H1 (cell line): Measurements from ENCODE around the gene RAPGEF5.

ENCODE experiments used
- BCL11A ChIP-seq, 2 experiments: IDR thresholded peaks; one replicate each; pipeline ENCODE4 v1.6.1; 2011; ENCODE audit warnings: low read depth in 2 of 2, low read length in 2 of 2, mild to moderate bottlenecking in 2 of 2
- EP300 ChIP-seq, 2 experiments: IDR thresholded peaks; 1 replicate in 1 of 2; 2 replicates in 1 of 2; pipeline ENCODE4 v1.6.1; 2011 to 2012; ENCODE audit warnings: low read depth in 2 of 2, low read length in 2 of 2, mild to moderate bottlenecking in 2 of 2, borderline replicate concordance in 1 of 2, inconsistent platforms in 1 of 2, moderate library complexity in 1 of 2
- EZH2 ChIP-seq: fragments of 200-600 bp; sonication (generic); IDR thresholded peaks from 2 replicates; pipeline ENCODE4 v1.7.1; 2012; ENCODE audit warnings: low read depth, mild to moderate bottlenecking, moderate library complexity, low read length, inconsistent platforms; ENCODE audit not compliant: severe bottlenecking
- HDAC6 ChIP-seq: IDR thresholded peaks from one replicate; pipeline ENCODE4 v1.7.1; 2012; ENCODE audit warnings: low read depth, mild to moderate bottlenecking, inconsistent platforms, low read length, moderate library complexity
- JUN ChIP-seq: IDR thresholded peaks from 2 replicates; pipeline ENCODE4 v1.6.1; 2011; ENCODE audit warnings: low read depth, mild to moderate bottlenecking, improper control_type of control experiment, low read length
- KDM1A ChIP-seq: fragments of 200-600, 300-600 bp; sonication (generic); IDR thresholded peaks from 2 replicates; pipeline ENCODE4 v1.7.1; 2016; ENCODE audit warnings: mild to moderate bottlenecking, low read length, borderline replicate concordance
- NRF1 ChIP-seq: IDR thresholded peaks from 2 replicates; pipeline ENCODE4 v1.6.1; 2011; ENCODE audit warnings: mild to moderate bottlenecking, low read depth, low read length, improper control_type of control experiment
- POLR2A ChIP-seq, 2 experiments: IDR thresholded peaks; 1 replicate in 1 of 2; 2 replicates in 1 of 2; pipeline ENCODE4 v1.6.1; 2011; ENCODE audit warnings: low read depth in 2 of 2, low read length in 2 of 2, mild to moderate bottlenecking in 2 of 2; ENCODE audit errors: control extremely low read depth in 1 of 2
- RAD21 ChIP-seq, 2 experiments: IDR thresholded peaks in 1 of 2; conservative IDR thresholded peaks in 1 of 2; 2 replicates each; pipeline ENCODE4 v1.6.1; 2011; ENCODE audit warnings: low read depth in 2 of 2, low read length in 2 of 2, improper control_type of control experiment in 1 of 2, inconsistent platforms in 1 of 2, mild to moderate bottlenecking in 1 of 2, moderate library complexity in 1 of 2
- RFX5 ChIP-seq: IDR thresholded peaks from 2 replicates; pipeline ENCODE4 v1.6.1; 2011; ENCODE audit warnings: low read depth, low read length, improper control_type of control experiment, borderline replicate concordance
- SP1 ChIP-seq: IDR thresholded peaks from 2 replicates; pipeline ENCODE4 v1.6.1; 2011; ENCODE audit warnings: low read depth, low read length
- SP2 ChIP-seq: IDR thresholded peaks from 2 replicates; pipeline ENCODE4 v1.6.1; 2012; ENCODE audit warnings: mild to moderate bottlenecking, low read length, inconsistent platforms
- TF ChIP-seq, protein P1 (sequence below): IDR thresholded peaks from 2 replicates; pipeline ENCODE4 v1.6.1; 2011; ENCODE audit warnings: low read depth, mild to moderate bottlenecking, low read length; ENCODE audit not compliant: insufficient read depth

DNA sequence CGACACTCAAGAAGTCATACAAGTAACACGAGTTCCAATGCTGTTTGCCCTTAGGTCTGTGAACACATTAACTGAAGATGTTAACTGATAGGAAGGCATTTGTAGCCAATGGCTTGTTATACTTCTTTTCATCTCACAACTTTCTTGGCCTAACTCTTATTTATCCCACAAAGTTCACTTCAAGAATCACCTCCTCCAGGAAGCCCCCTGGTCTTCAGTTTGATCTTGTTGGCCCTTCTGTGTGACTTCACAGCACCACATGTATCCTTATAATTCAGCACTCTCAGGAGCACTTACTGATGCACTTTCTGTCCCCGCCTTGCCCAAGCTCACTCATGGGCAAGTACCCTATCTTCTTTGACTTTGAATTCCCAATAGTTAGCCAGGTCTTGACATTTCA is 159.6 kb downstream of the RAPGEF5 start:
- TF ChIP-seq SP2 (no peak), POLR2A (IDR thresholded peaks at IDR 0.05; ENCODE audit: control extremely low read depth in 1 of 2, low read depth in 2 of 2, low read length in 2 of 2) (no peak), RFX5 (no peak), BCL11A (IDR thresholded peaks at IDR 0.05; ENCODE audit: low read depth in 2 of 2, low read length in 2 of 2) (no peak), JUN (no peak), RAD21 (IDR thresholded peaks at IDR 0.05 in 1 of 2, conservative IDR thresholded peaks at IDR 0.05 in 1 of 2; ENCODE audit: low read depth in 2 of 2, low read length in 2 of 2) (no peak), NRF1 (no peak), HDAC6 (no peak), EP300 (IDR thresholded peaks at IDR 0.05; ENCODE audit: borderline replicate concordance in 1 of 2, low read depth in 2 of 2, low read length in 2 of 2) (no peak), EZH2 (no peak), KDM1A (no peak), SP1 (no peak)
- TF ChIP-seq, protein P1, sequence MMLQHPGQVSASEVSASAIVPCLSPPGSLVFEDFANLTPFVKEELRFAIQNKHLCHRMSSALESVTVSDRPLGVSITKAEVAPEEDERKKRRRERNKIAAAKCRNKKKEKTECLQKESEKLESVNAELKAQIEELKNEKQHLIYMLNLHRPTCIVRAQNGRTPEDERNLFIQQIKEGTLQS = no peak
